SK-N-MC (cell line): ENCODE data around the gene TUT4.

Source experiments
- EZH2 ChIP-seq: fragments of 200-600 bp; sonication (generic); IDR thresholded peaks from one replicate; pipeline ENCODE4 v1.6.1; 2017; ENCODE audit warnings: antibody characterized with exemption
- POLR2AphosphoS5 ChIP-seq: IDR thresholded peaks from 2 replicates; pipeline ENCODE4 v1.6.1; 2012; ENCODE audit warnings: mild to moderate bottlenecking, low read depth, low read length, borderline replicate concordance

- TF ChIP-seq EZH2 (no peak), POLR2AphosphoS5 (no peak)
These were observed 722 bp downstream of the TUT4 start for GRCh38 chr1:52552236-52552504.
